K562 (cell line): ENCODE data around the gene MAP4. TPM values are rescaled to one million over a fixed set of nuclear protein-coding genes. Genes with fewer than 3 reads are reported as not detected.
A peak's percentile ranks its signal among the peaks of the same experiment; 100 is the strongest.

Experiments
- HDAC3 ChIP-seq: fragments of 450-650 bp; IDR thresholded peaks from 2 replicates; pipeline ENCODE4 v1.6.1; 2018; ENCODE audit warnings: borderline replicate concordance, mild to moderate bottlenecking, moderate library complexity; ENCODE audit not compliant: partially characterized antibody
- OTX1 ChIP-seq: fragments of 450-650 bp; formaldehyde crosslinking; IDR thresholded peaks from 2 replicates; pipeline ENCODE4 v1.4.0; 2022; ENCODE audit warnings: mild to moderate bottlenecking
- RCOR1 ChIP-seq, 2 experiments: IDR thresholded peaks; 2 replicates each; pipeline ENCODE4 v1.6.1; 2012; ENCODE audit warnings: low read depth in 2 of 2, low read length in 2 of 2, borderline replicate concordance in 1 of 2, improper control_type of control experiment in 1 of 2
- RREB1 ChIP-seq: fragments of 250-450 bp; sonication (Bioruptor Pico); IDR thresholded peaks from 2 replicates; pipeline ENCODE4 v1.4.0; 2020
- TOE1 ChIP-seq, 2 experiments: fragments of 450-650 bp in 1 of 2; sonication (generic) in 1 of 2; formaldehyde crosslinking in 1 of 2; IDR thresholded peaks; 2 replicates each; pipeline versions ENCODE4 v1.7.1 to v1.8.0; 2016 to 2022; ENCODE audit warnings: borderline replicate concordance in 2 of 2, mild to moderate bottlenecking in 2 of 2, antibody characterized with exemption in 1 of 2, inconsistent platforms in 1 of 2, low read depth in 1 of 2, missing genetic modification reagents in 1 of 2, moderate library complexity in 1 of 2
- ZBTB1 ChIP-seq: sonication (generic); formaldehyde crosslinking; IDR thresholded peaks from 2 replicates; pipeline ENCODE4 v1.8.1; 2023; ENCODE audit warnings: missing genetic modification reagents, low read depth, mild to moderate bottlenecking, borderline replicate concordance
- ZFX ChIP-seq: sonication (generic); formaldehyde crosslinking; IDR thresholded peaks from 2 replicates; pipeline ENCODE4 v1.8.0; 2022; ENCODE audit warnings: mild to moderate bottlenecking, missing genetic modification reagents, moderate library complexity
- ZNF23 ChIP-seq: fragments of 250-450 bp; sonication (Bioruptor Pico); IDR thresholded peaks from 2 replicates; pipeline ENCODE4 v1.4.0; 2020; ENCODE audit warnings: mild to moderate bottlenecking
- ZNF274 ChIP-seq: IDR thresholded peaks from 2 replicates; pipeline ENCODE4 v1.6.1; 2011; ENCODE audit warnings: low read depth, mild to moderate bottlenecking, low read length, moderate library complexity, borderline replicate concordance
- polyA plus RNA-seq, 8 experiments: library from polyadenylated mRNA; depleted of rRNA in 4 of 8; stranded (reverse) in 5 of 8; unstranded in 3 of 8; fragments of >200 nt; fragmentation: Nextera tagmentation in 2 of 8; fragmentation: Illumina TruSeq in 1 of 8; extraction: Ambion mirVana in 2 of 8; extraction: Trizol in 1 of 8; gene quantifications; 2 replicates each; pipeline versions ENCODE4 v1.2.1 to v1.2.3, GENCODE V29; 2011 to 2014; ENCODE audit warnings: inconsistent platforms in 1 of 8, missing spikeins in 1 of 8
- total RNA-seq, 7 experiments: library from RNA; depleted of rRNA in 6 of 7; stranded (reverse); fragments of >200 nt in 6 of 7; fragmentation: Illumina TruSeq in 2 of 7; extraction: Trizol in 2 of 7; gene quantifications; 2 replicates each; pipeline versions ENCODE4 v1.2.1 to v1.2.3, GENCODE V29; 2011 to 2021; ENCODE audit warnings: low replicate concordance in 1 of 7
- TF ChIP-seq, protein P1 (sequence below): fragments of 450-650 bp; IDR thresholded peaks from 2 replicates; pipeline ENCODE4 v1.6.1; 2017; ENCODE audit warnings: antibody characterized with exemption, mild to moderate bottlenecking
- TF ChIP-seq, protein P2 (sequence below), 3 experiments: IDR thresholded peaks in 2 of 3; conservative IDR thresholded peaks in 1 of 3; 2 replicates each; pipeline ENCODE4 v1.5.1; 2011 to 2012; ENCODE audit warnings: low read length in 3 of 3, mild to moderate bottlenecking in 3 of 3, control low read depth in 2 of 3, improper control_type of control experiment in 1 of 3, inconsistent platforms in 1 of 3, low read depth in 1 of 3, mixed read lengths in 1 of 3, moderate library complexity in 1 of 3; ENCODE audit not compliant: insufficient read depth in 2 of 3

The MAP4 gene
- total and polyA plus RNA-seq, 9 of the 15 experiments (the other 6 are each of a cell fraction or from before 2014, with no cell fraction given), result 13.3 to 141 (median 36.8) TPM

GRCh38 chr3:47824541-47825473, 191.4 kb downstream of the MAP4 start (continued):
- TF ChIP-seq, protein P1, sequence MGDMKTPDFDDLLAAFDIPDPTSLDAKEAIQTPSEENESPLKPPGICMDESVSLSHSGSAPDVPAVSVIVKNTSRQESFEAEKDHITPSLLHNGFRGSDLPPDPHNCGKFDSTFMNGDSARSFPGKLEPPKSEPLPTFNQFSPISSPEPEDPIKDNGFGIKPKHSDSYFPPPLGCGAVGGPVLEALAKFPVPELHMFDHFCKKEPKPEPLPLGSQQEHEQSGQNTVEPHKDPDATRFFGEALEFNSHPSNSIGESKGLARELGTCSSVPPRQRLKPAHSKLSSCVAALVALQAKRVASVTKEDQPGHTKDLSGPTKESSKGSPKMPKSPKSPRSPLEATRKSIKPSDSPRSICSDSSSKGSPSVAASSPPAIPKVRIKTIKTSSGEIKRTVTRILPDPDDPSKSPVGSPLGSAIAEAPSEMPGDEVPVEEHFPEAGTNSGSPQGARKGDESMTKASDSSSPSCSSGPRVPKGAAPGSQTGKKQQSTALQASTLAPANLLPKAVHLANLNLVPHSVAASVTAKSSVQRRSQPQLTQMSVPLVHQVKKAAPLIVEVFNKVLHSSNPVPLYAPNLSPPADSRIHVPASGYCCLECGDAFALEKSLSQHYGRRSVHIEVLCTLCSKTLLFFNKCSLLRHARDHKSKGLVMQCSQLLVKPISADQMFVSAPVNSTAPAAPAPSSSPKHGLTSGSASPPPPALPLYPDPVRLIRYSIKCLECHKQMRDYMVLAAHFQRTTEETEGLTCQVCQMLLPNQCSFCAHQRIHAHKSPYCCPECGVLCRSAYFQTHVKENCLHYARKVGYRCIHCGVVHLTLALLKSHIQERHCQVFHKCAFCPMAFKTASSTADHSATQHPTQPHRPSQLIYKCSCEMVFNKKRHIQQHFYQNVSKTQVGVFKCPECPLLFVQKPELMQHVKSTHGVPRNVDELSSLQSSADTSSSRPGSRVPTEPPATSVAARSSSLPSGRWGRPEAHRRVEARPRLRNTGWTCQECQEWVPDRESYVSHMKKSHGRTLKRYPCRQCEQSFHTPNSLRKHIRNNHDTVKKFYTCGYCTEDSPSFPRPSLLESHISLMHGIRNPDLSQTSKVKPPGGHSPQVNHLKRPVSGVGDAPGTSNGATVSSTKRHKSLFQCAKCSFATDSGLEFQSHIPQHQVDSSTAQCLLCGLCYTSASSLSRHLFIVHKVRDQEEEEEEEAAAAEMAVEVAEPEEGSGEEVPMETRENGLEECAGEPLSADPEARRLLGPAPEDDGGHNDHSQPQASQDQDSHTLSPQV, result peak; percentile 79
- no peak for TF ChIP-seq RREB1
- TF ChIP-seq ZBTB1, result 0 out of 2 replicates have a peak, but pooled peaks have one; percentile 74
- no peak; the same call in 1 of the 2 replicates for TF ChIP-seq ZNF274
- peak; percentile 16; the same call in 1 of the 2 replicates for TF ChIP-seq TOE1 (IDR thresholded peaks at IDR 0.05; ENCODE audit: borderline replicate concordance)
- no peak; the same call in 1 of the 2 replicates for TF ChIP-seq TOE1 (CRISPR knock-in tag; IDR thresholded peaks at IDR 0.05; ENCODE audit: borderline replicate concordance, low read depth)
- peak in 1 of 2 experiments; percentile 77; a peak in 3 of 4 replicates for TF ChIP-seq RCOR1 (IDR thresholded peaks at IDR 0.05; ENCODE audit: borderline replicate concordance in 1 of 2, low read depth in 2 of 2, low read length in 2 of 2)
- TF ChIP-seq OTX1 (CRISPR knock-in tag), result no peak
- TF ChIP-seq, protein P2, sequence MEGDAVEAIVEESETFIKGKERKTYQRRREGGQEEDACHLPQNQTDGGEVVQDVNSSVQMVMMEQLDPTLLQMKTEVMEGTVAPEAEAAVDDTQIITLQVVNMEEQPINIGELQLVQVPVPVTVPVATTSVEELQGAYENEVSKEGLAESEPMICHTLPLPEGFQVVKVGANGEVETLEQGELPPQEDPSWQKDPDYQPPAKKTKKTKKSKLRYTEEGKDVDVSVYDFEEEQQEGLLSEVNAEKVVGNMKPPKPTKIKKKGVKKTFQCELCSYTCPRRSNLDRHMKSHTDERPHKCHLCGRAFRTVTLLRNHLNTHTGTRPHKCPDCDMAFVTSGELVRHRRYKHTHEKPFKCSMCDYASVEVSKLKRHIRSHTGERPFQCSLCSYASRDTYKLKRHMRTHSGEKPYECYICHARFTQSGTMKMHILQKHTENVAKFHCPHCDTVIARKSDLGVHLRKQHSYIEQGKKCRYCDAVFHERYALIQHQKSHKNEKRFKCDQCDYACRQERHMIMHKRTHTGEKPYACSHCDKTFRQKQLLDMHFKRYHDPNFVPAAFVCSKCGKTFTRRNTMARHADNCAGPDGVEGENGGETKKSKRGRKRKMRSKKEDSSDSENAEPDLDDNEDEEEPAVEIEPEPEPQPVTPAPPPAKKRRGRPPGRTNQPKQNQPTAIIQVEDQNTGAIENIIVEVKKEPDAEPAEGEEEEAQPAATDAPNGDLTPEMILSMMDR (IDR thresholded peaks at IDR 0.05 in 2 of 3, conservative IDR thresholded peaks at IDR 0.05 in 1 of 3; ENCODE audit: insufficient read depth in 2 of 3, low read depth in 1 of 3, low read length in 3 of 3), result peak; percentile 90 to 94 (median 90)
- no peak for TF ChIP-seq HDAC3
- peak; percentile 100 for TF ChIP-seq ZFX (CRISPR knock-in tag)
- TF ChIP-seq ZNF23 (CRISPR knock-in tag), result no peak
